Mesenchymal stem cell (in vitro differentiated cells and primary cell): Measurements from ENCODE around the gene TMPRSS4.

Experiments
- DNase-seq: peaks from one replicate; pipeline ENCODE4 v3.0.0-alpha.2; 2013
- H2AFZ ChIP-seq: one replicate; pipeline ENCODE4 v1.6.1; 2013; ENCODE audit warnings: low read depth, mild to moderate bottlenecking, control low read depth, inconsistent platforms, low read length, moderate library complexity
- H2AK5ac ChIP-seq: 2 replicates; pipeline ENCODE4 v1.6.1; 2013; ENCODE audit warnings: low read length, moderate library complexity, mild to moderate bottlenecking, inconsistent platforms; ENCODE audit not compliant: severe bottlenecking
- H2BK120ac ChIP-seq: one replicate; pipeline ENCODE4 v1.6.1; 2013; ENCODE audit warnings: low read depth, mild to moderate bottlenecking, inconsistent platforms, low read length, moderate library complexity
- H2BK12ac ChIP-seq, 2 experiments: one replicate each; pipeline ENCODE4 v1.6.1; 2013; ENCODE audit warnings: inconsistent platforms in 2 of 2, low read length in 2 of 2, mild to moderate bottlenecking in 2 of 2, moderate library complexity in 2 of 2, control low read depth in 1 of 2
- H2BK15ac ChIP-seq: one replicate; pipeline ENCODE4 v1.6.1; 2013; ENCODE audit warnings: mild to moderate bottlenecking, low read depth, inconsistent platforms; ENCODE audit not compliant: poor library complexity, severe bottlenecking
- H2BK5ac ChIP-seq: 2 replicates; pipeline ENCODE4 v1.6.1; 2013; ENCODE audit warnings: low read depth, mild to moderate bottlenecking, low read length, control low read depth, inconsistent platforms; ENCODE audit not compliant: poor library complexity, severe bottlenecking
- H3K14ac ChIP-seq, 2 experiments: one replicate each; pipeline ENCODE4 v1.6.1; 2013; ENCODE audit warnings: inconsistent platforms in 2 of 2, low read length in 2 of 2, control low read depth in 1 of 2, mild to moderate bottlenecking in 1 of 2, moderate library complexity in 1 of 2
- H3K18ac ChIP-seq, 2 experiments: one replicate each; pipeline ENCODE4 v1.6.1; 2013; ENCODE audit warnings: inconsistent platforms in 2 of 2, low read length in 2 of 2, control low read depth in 1 of 2, low read depth in 1 of 2, mild to moderate bottlenecking in 1 of 2
- H3K23ac ChIP-seq, 2 experiments: one replicate each; pipeline ENCODE4 v1.6.1; 2013; ENCODE audit warnings: inconsistent platforms in 2 of 2, low read length in 2 of 2, mild to moderate bottlenecking in 2 of 2, moderate library complexity in 2 of 2, control low read depth in 1 of 2
- H3K27ac ChIP-seq: 2 replicates; pipeline ENCODE4 v1.5.1; 2013; ENCODE audit warnings: mild to moderate bottlenecking, moderate library complexity, low read length, control low read depth, inconsistent platforms; ENCODE audit not compliant: poor library complexity, severe bottlenecking
- H3K27me3 ChIP-seq, 2 experiments: 2 replicates each; pipeline versions ENCODE4 v1.6.1 to v1.7.0; 2013; ENCODE audit warnings: low read length in 2 of 2, mild to moderate bottlenecking in 2 of 2, moderate library complexity in 2 of 2, control low read depth in 1 of 2, inconsistent platforms in 1 of 2; ENCODE audit not compliant: control insufficient read depth in 1 of 2, insufficient read depth in 1 of 2
- H3K36me3 ChIP-seq, 2 experiments: 2 replicates each; pipeline versions ENCODE4 v1.6.1 to v1.7.0; 2013; ENCODE audit warnings: low read length in 2 of 2, control low read depth in 1 of 2, inconsistent platforms in 1 of 2, low read depth in 1 of 2, mild to moderate bottlenecking in 1 of 2; ENCODE audit not compliant: insufficient read depth in 2 of 2, control insufficient read depth in 1 of 2
- H3K4ac ChIP-seq, 2 experiments: one replicate each; pipeline ENCODE4 v1.6.1; 2013; ENCODE audit warnings: inconsistent platforms in 2 of 2, low read length in 2 of 2, mild to moderate bottlenecking in 2 of 2, moderate library complexity in 2 of 2, control low read depth in 1 of 2, low read depth in 1 of 2
- H3K4me1 ChIP-seq: 2 replicates; pipeline ENCODE4 v1.6.1; 2013; ENCODE audit warnings: low read depth, low read length, control low read depth; ENCODE audit not compliant: control insufficient read depth, insufficient read depth
- H3K4me2 ChIP-seq: 2 replicates; pipeline ENCODE4 v1.6.1; 2013; ENCODE audit warnings: low read length, mild to moderate bottlenecking, inconsistent platforms; ENCODE audit not compliant: poor library complexity, severe bottlenecking
- H3K4me3 ChIP-seq, 2 experiments: 2 replicates each; pipeline versions ENCODE4 v1.5.1 to v1.7.0; 2013; ENCODE audit warnings: low read length in 2 of 2, mild to moderate bottlenecking in 2 of 2, control low read depth in 1 of 2, low read depth in 1 of 2; ENCODE audit not compliant: insufficient read depth in 1 of 2
- H3K79me1 ChIP-seq: replicated peaks from 2 replicates; pipeline ENCODE4 v1.6.1; 2013; ENCODE audit warnings: mild to moderate bottlenecking, control low read depth, low read length, inconsistent platforms; ENCODE audit not compliant: poor library complexity, severe bottlenecking
- H3K9ac ChIP-seq: 2 replicates; pipeline ENCODE4 v1.7.0; 2013; ENCODE audit warnings: mild to moderate bottlenecking, low read length, moderate library complexity
- H3K9me3 ChIP-seq: 2 replicates; pipeline ENCODE4 v1.7.0; 2013; ENCODE audit warnings: mild to moderate bottlenecking, low read length; ENCODE audit not compliant: control insufficient read depth
- H4K8ac ChIP-seq: one replicate; pipeline ENCODE4 v1.6.1; 2013; ENCODE audit warnings: inconsistent platforms, mild to moderate bottlenecking, low read length, moderate library complexity
- H4K91ac ChIP-seq: one replicate; pipeline ENCODE4 v1.6.1; 2013; ENCODE audit warnings: mild to moderate bottlenecking, low read length, inconsistent platforms
- WGBS: methylation state at CpG from one replicate; pipeline ENCODE4 v1.1.7; 2013; ENCODE audit warnings: mixed read lengths; 5-methylcytosine and 5-hydroxymethylcytosine counted together

TMPRSS4 gene

GRCh38 chr11:118046964-118047700, 29.7 kb upstream of the TMPRSS4 start:
- Histone ChIP-seq H3K4me3 (no peak overlapping the region), H2AFZ (no peak overlapping the region), H2BK5ac (no peak overlapping the region), H2BK120ac (no peak overlapping the region), H3K4ac (no peak overlapping the region), H3K18ac (no peak overlapping the region), H3K4me1 (no peaks in the 10 kb centered on the region), H3K9me3 (no peaks in the 10 kb centered on the region), H4K8ac (no peak overlapping the region), H2BK15ac (no peak overlapping the region), H3K9ac (no peak overlapping the region), H4K91ac (no peak overlapping the region), H3K79me1 (no peaks in the 10 kb centered on the region), H2AK5ac (no peak overlapping the region), H3K36me3 (no peaks in the 10 kb centered on the region), H3K4me2 (no peak overlapping the region), H3K27ac (no peak overlapping the region), H3K23ac (no peak overlapping the region), H2BK12ac (no peak overlapping the region), H3K27me3 (peaks cover 43 to 53% of the 10 kb centered on the region in 2 experiments), H3K14ac (no peak overlapping the region)
- DNase-seq = no peak
- 82% methylated on average over 6 of the region's 8 CpGs for WGBS

DNA sequence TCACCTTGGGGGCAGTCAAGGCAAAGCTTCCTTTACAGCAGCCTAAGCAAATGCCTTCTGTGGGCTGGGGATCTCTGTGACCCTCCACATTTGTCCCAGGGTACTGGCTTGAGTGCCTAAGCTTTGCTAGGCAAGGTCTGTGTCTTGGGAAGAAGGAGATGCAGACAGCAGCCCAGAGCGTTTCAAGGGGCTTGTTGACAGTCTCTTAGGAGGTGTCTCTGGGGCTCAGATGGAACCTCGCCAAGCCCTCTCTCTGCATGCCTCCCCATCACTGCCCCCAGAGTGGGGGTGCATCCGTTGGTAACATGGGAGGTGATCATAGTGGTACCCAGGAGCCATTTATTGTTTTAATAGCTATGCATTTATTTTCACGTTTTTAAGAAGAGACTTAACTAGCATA, 29.1 kb upstream of the TMPRSS4 start:
- H3K4ac ChIP-seq = no peak overlapping the region
- no peak overlapping the region for H2AFZ ChIP-seq
- no peak for DNase-seq
- H3K4me2 ChIP-seq = no peak overlapping the region
- no peaks in the 10 kb centered on the region for H3K9me3 ChIP-seq
- H3K4me1 ChIP-seq = no peaks in the 10 kb centered on the region
- H3K27me3 ChIP-seq = peaks cover 43 to 53% of the 10 kb centered on the region in 2 experiments
- no peak overlapping the region for H4K91ac ChIP-seq
- WGBS = 82% methylated on average over 1 of the region's 4 CpGs
- no peak overlapping the region for H3K9ac ChIP-seq
- H3K14ac ChIP-seq = no peak overlapping the region
- no peak overlapping the region for H2AK5ac ChIP-seq
- no peak overlapping the region for H3K18ac ChIP-seq
- no peaks in the 10 kb centered on the region for H3K79me1 ChIP-seq
- H2BK12ac ChIP-seq = no peak overlapping the region
- no peaks in the 10 kb centered on the region for H3K36me3 ChIP-seq
- no peak overlapping the region for H2BK15ac ChIP-seq
- no peak overlapping the region for H3K27ac ChIP-seq
- H4K8ac ChIP-seq = no peak overlapping the region
- H3K23ac ChIP-seq = no peak overlapping the region
- no peak overlapping the region for H3K4me3 ChIP-seq
- H2BK120ac ChIP-seq = no peak overlapping the region
- H2BK5ac ChIP-seq = no peak overlapping the region

- no peak overlapping the region for H3K23ac ChIP-seq
- no peak overlapping the region for H3K9ac ChIP-seq
- DNase-seq = no peak
- no peak overlapping the region for H2BK15ac ChIP-seq
- 85% methylated on average over 7 of the region's 11 CpGs for WGBS
- H2BK5ac ChIP-seq = no peak overlapping the region
- H3K14ac ChIP-seq = no peak overlapping the region
- H3K4me1 ChIP-seq = no peaks in the 10 kb centered on the region
- H2AK5ac ChIP-seq = no peak overlapping the region
- no peak overlapping the region for H2BK12ac ChIP-seq
- peaks cover 43 to 50% of the 10 kb centered on the region in 2 experiments for H3K27me3 ChIP-seq
- no peaks in the 10 kb centered on the region for H3K9me3 ChIP-seq
- H3K36me3 ChIP-seq = no peaks in the 10 kb centered on the region
- H3K4me2 ChIP-seq = no peak overlapping the region
- H4K91ac ChIP-seq = no peak overlapping the region
- no peak overlapping the region for H3K4ac ChIP-seq
- H4K8ac ChIP-seq = no peak overlapping the region
- H2BK120ac ChIP-seq = no peak overlapping the region
- no peak overlapping the region for H3K4me3 ChIP-seq
- H3K79me1 ChIP-seq = no peaks in the 10 kb centered on the region
- H3K18ac ChIP-seq = no peak overlapping the region
- no peak overlapping the region for H2AFZ ChIP-seq
- no peak overlapping the region for H3K27ac ChIP-seq
Measured at GRCh38 chr11:118048472-118049370, 28.2 kb upstream of the TMPRSS4 start.

GRCh38 chr11:118049771-118050170, 27.1 kb upstream of the TMPRSS4 start:
- Histone ChIP-seq H3K4me2 (no peak overlapping the region), H3K36me3 (no peaks in the 10 kb centered on the region), H3K79me1 (no peaks in the 10 kb centered on the region), H3K14ac (no peak overlapping the region), H2BK12ac (no peak overlapping the region), H3K23ac (no peak overlapping the region), H2BK120ac (no peak overlapping the region), H4K91ac (no peak overlapping the region), H2AFZ (no peak overlapping the region), H2BK15ac (no peak overlapping the region), H3K4me1 (no peaks in the 10 kb centered on the region), H3K27ac (no peak overlapping the region), H3K9me3 (no peaks in the 10 kb centered on the region), H3K18ac (no peak overlapping the region), H3K4ac (no peak overlapping the region), H4K8ac (no peak overlapping the region), H3K27me3 (peaks cover 39 to 50% of the 10 kb centered on the region in 2 experiments), H2AK5ac (no peak overlapping the region), H3K4me3 (no peak overlapping the region), H2BK5ac (no peak overlapping the region), H3K9ac (no peak overlapping the region)
- DNase-seq = no peak
- WGBS = 92% methylated on average over 6 of the region's 6 CpGs
